ENCODE results near the gene AP3D1.
"Not testable (repeated sequence)": the region's sequence is repeated elsewhere in the genome, so short reads cannot be mapped to it uniquely, and the experiment has no call there.

The AP3D1 gene

DNA sequence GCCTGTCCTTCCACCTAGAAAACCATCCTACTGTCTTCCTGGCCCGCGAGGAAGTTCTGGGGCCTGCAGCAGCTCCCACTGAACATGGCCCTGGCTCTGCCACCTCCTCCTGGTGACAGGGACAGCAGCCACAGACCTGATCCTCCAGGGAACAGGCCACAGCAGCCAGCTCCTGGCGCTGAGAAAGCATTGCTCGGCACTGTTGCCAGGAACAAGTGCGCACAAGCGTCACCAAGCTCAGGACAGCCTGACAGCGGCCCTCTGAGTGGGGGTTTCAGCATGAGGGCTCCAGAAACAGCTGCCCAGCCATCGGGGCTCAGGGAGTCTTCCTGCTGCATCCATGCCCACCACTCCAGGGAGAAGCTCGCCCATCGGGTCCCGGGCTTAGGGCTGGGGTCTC, 21.9 kb downstream of the AP3D1 start:
- Histone ChIP-seq H3K27me3 (ENCODE audit: control insufficient read depth in 5 of 5, insufficient read depth in 4 of 5, low read length in 5 of 5) (no peaks in the 10 kb centered on the region), H3K9ac (ENCODE audit: low read length in 5 of 5) (no peak overlapping the region), H3K27ac (ENCODE audit: low read depth, low read length) (no peak overlapping the region), H3K4me1 (ENCODE audit: control insufficient read depth in 5 of 5, insufficient read depth in 5 of 5, low read length in 5 of 5) (peaks cover 8 to 35% (median 20%) of the 10 kb centered on the region in 5 donors), H3K9me3 (ENCODE audit: control insufficient read depth in 5 of 5, low read length in 5 of 5) (no peaks in the 10 kb centered on the region), H3K36me3 (ENCODE audit: control insufficient read depth in 5 of 5, insufficient read depth in 5 of 5, low read length in 5 of 5) (peaks cover 0 to 72% (median 60%) of the 10 kb centered on the region in 5 donors), H3K4me3 (ENCODE audit: low read depth in 1 of 5, low read length in 5 of 5) (no peak overlapping the region)

DNA sequence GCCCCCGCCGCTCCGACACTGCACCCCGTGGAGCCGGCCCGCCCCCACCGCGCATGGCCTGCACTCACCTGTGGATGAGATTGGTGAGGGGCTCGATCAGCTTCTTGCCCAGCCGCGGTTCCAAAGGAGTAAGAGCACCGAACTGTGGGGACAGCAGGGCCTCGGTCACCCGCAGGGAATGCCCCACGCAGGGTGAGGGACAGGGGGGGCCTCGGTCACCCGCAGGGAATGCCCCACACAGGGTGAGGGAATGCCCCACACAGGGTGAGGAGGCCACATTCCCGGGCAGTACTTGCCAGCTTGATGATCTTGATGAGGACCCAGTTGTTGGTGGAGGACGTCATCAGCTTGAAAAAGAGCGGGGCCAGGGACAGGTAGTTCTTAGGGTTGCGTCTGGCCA, 22.3 kb downstream of the AP3D1 start:
- Histone ChIP-seq H3K27me3 (ENCODE audit: control insufficient read depth in 5 of 5, insufficient read depth in 4 of 5, low read length in 5 of 5) (no peaks in the 10 kb centered on the region), H3K27ac (ENCODE audit: low read depth, low read length) (no peak overlapping the region), H3K36me3 (ENCODE audit: control insufficient read depth in 5 of 5, insufficient read depth in 5 of 5, low read length in 5 of 5) (peaks cover 0 to 77% (median 64%) of the 10 kb centered on the region in 5 donors), H3K4me1 (ENCODE audit: control insufficient read depth in 5 of 5, insufficient read depth in 5 of 5, low read length in 5 of 5) (peaks cover 8 to 35% (median 20%) of the 10 kb centered on the region in 5 donors), H3K9ac (ENCODE audit: low read length in 5 of 5) (no peak overlapping the region), H3K4me3 (ENCODE audit: low read depth in 1 of 5, low read length in 5 of 5) (no peak overlapping the region), H3K9me3 (ENCODE audit: control insufficient read depth in 5 of 5, low read length in 5 of 5) (no peaks in the 10 kb centered on the region)

DNA sequence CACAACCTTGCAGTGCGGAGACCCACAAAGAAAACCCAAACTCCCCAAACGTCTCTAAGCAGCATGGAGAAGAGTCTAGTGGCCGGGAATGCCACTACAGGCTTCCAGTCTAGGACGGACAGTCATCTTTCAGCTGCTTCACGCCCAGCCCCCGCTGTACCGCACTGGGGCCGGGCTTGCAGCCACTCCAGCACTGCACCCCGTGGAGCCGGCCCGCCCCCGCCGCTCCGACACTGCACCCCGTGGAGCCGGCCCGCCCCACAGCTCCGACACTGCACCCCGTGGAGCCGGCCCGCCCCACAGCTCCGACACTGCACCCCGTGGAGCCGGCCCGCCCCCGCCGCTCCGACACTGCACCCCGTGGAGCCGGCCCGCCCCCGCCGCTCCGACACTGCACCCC, 23.1 kb downstream of the AP3D1 start:
- peaks cover 8 to 34% (median 20%) of the 10 kb centered on the region in 5 donors for H3K4me1 ChIP-seq (ENCODE audit: control insufficient read depth in 5 of 5, insufficient read depth in 5 of 5, low read length in 5 of 5)

DNA sequence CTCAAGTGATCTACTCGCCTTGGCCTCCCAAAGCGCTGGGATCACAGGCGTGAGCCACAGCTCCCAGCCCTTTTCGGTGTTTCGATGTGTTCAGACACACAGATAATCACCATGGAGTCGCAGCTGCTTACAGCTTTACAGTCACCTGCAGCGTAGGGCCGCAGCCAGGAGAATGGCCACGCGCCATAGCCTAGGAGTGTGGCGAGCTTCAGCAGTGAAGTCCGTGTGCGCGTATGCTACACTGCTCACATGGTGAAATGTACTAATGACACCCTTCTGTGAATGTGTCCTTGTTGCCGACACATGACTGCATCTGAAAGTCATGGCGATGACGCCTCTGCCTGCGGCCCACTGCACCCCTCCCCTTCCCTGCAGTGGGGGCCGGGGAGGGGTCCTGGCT, 23.6 kb downstream of the AP3D1 start:
- no peak overlapping the region for H3K9ac ChIP-seq (ENCODE audit: low read length in 5 of 5)
- H3K4me1 ChIP-seq (ENCODE audit: control insufficient read depth in 5 of 5, insufficient read depth in 5 of 5, low read length in 5 of 5), result peaks cover 5 to 29% (median 15%) of the 10 kb centered on the region in 5 donors
- H3K9me3 ChIP-seq (ENCODE audit: control insufficient read depth in 5 of 5, low read length in 5 of 5), result no peaks in the 10 kb centered on the region
- no peak overlapping the region for H3K27ac ChIP-seq (ENCODE audit: low read depth, low read length)
- H3K4me3 ChIP-seq (ENCODE audit: low read depth in 1 of 5, low read length in 5 of 5), result no peak overlapping the region
- H3K27me3 ChIP-seq (ENCODE audit: control insufficient read depth in 5 of 5, insufficient read depth in 4 of 5, low read length in 5 of 5), result no peaks in the 10 kb centered on the region
- peaks cover 0 to 84% (median 75%) of the 10 kb centered on the region in 5 donors for H3K36me3 ChIP-seq (ENCODE audit: control insufficient read depth in 5 of 5, insufficient read depth in 5 of 5, low read length in 5 of 5)

More for the DNA sequence above, 23.1 kb downstream of the AP3D1 start:
- H3K36me3 ChIP-seq (ENCODE audit: control insufficient read depth in 5 of 5, insufficient read depth in 5 of 5, low read length in 5 of 5), result peaks cover 0 to 84% (median 72%) of the 10 kb centered on the region in 5 donors
- not testable (repeated sequence) for H3K4me3 ChIP-seq (ENCODE audit: low read depth in 1 of 5, low read length in 5 of 5); H3K27ac ChIP-seq (ENCODE audit: low read depth, low read length); H3K9ac ChIP-seq (ENCODE audit: low read length in 5 of 5); H3K27me3 ChIP-seq (ENCODE audit: control insufficient read depth in 5 of 5, insufficient read depth in 4 of 5, low read length in 5 of 5); H3K9me3 ChIP-seq (ENCODE audit: control insufficient read depth in 5 of 5, low read length in 5 of 5)

DNA sequence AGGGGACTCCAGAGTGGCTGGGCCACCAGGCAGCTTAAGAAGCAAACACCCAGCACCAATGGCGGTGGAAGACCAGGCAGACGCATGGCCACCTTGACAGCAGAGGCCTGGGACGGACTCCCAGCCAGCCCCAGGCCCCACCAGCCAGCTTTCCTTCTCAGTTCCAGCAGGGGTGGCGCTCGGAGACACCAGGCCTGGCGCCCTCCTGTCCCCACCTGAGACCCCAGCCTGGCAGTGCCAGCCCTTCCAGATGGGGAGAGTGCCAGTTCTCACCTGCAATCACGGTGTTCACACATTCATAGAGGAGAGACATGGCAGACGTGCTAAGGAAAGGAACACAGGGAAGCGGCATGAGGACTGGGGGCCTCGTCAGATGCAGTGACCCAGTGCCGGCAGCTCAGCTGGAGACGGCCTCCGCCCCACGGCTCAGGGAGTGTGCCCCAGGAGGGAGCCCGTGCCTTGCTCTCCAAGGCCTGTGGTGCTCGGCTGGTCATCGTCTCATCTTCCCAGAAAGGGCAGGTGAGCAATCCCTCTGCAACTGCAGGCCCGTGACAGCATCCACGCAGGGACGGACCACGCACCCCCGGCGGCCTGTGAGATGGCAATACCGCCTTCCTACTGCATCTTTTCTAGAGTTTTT, 24.4 kb downstream of the AP3D1 start:
- peaks cover 0 to 84% (median 75%) of the 10 kb centered on the region in 5 donors for H3K36me3 ChIP-seq (ENCODE audit: control insufficient read depth in 5 of 5, insufficient read depth in 5 of 5, low read length in 5 of 5)
- H3K27me3 ChIP-seq (ENCODE audit: control insufficient read depth in 5 of 5, insufficient read depth in 4 of 5, low read length in 5 of 5), result no peaks in the 10 kb centered on the region
- H3K4me1 ChIP-seq (ENCODE audit: control insufficient read depth in 5 of 5, insufficient read depth in 5 of 5, low read length in 5 of 5), result peaks cover 0 to 22% (median 7%) of the 10 kb centered on the region in 5 donors
- no peak overlapping the region for H3K27ac ChIP-seq (ENCODE audit: low read depth, low read length)
- H3K4me3 ChIP-seq (ENCODE audit: low read depth in 1 of 5, low read length in 5 of 5), result no peak overlapping the region
- H3K9ac ChIP-seq (ENCODE audit: low read length in 5 of 5), result no peak overlapping the region
- no peaks in the 10 kb centered on the region for H3K9me3 ChIP-seq (ENCODE audit: control insufficient read depth in 5 of 5, low read length in 5 of 5)

DNA sequence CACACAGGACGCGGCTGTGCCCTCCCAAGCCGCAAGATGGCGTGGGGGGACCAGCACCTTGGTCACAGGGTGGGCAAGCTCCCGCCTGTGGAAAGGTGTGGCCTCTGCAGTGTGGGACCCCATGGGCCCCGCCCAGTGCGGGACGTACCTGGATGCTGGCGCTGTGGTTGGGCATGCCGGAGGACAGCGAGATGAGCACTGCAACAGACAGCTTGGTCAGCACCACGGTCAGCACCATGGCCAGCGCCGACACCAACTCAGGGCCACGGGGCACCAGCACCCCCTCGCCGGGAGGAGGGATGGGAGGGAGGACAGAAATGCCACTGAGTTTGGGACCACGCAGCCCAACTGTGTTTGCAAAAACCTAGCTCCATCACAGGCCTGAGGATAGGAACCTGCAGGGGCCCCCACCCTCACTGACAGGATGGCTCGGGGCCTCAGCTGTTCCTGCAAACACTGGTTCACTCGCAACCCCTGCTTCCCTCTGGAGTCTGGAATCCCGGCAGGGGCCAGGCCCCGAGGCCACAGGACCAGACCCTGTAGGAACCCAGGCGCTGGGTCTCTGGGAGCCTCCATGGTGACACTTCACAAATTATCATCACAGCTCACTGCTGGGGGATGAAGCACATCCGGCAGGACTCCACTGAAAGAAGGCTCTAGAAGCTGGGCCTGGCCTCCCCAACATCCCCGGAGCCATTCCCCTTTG, 27.5 kb downstream of the AP3D1 start:
- no peak overlapping the region for H3K27ac ChIP-seq (ENCODE audit: low read depth, low read length)
- H3K27me3 ChIP-seq (ENCODE audit: control insufficient read depth in 5 of 5, insufficient read depth in 4 of 5, low read length in 5 of 5), result no peaks in the 10 kb centered on the region
- H3K9me3 ChIP-seq (ENCODE audit: control insufficient read depth in 5 of 5, low read length in 5 of 5), result no peaks in the 10 kb centered on the region
- no peak overlapping the region for H3K9ac ChIP-seq (ENCODE audit: low read length in 5 of 5)
- no peaks in the 10 kb centered on the region for H3K4me1 ChIP-seq (ENCODE audit: control insufficient read depth in 5 of 5, insufficient read depth in 5 of 5, low read length in 5 of 5)
- H3K4me3 ChIP-seq (ENCODE audit: low read depth in 1 of 5, low read length in 5 of 5), result no peak overlapping the region
- peaks cover 0 to 86% (median 77%) of the 10 kb centered on the region in 5 donors for H3K36me3 ChIP-seq (ENCODE audit: control insufficient read depth in 5 of 5, insufficient read depth in 5 of 5, low read length in 5 of 5)

DNA sequence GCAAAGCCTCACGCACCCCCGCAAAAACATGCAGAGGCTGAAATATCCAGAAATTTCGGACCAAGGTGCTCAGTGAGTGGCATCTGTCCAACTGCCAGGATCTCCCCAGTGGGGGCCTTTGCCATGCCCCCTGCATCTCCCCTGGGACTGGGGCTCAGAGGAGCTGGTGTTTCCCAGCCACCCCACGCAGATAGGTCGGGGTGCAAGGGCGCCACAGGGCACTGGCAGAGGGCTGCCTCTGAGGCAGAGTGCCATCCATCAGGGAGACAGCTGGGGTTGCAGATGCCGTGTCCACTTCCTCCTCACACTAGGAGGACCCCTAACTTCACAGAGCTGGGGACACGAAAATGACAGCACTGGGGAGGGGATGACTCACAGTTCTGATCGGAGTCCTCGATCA, 28.4 kb downstream of the AP3D1 start:
- no peaks in the 10 kb centered on the region for H3K27me3 ChIP-seq (ENCODE audit: control insufficient read depth in 5 of 5, insufficient read depth in 4 of 5, low read length in 5 of 5)
- H3K4me3 ChIP-seq (ENCODE audit: low read depth in 1 of 5, low read length in 5 of 5), result no peak overlapping the region
- H3K9ac ChIP-seq (ENCODE audit: low read length in 5 of 5), result no peak overlapping the region
- no peaks in the 10 kb centered on the region for H3K9me3 ChIP-seq (ENCODE audit: control insufficient read depth in 5 of 5, low read length in 5 of 5)
- peaks cover 0 to under 1% (median 0%) of the 10 kb centered on the region in 5 donors for H3K4me1 ChIP-seq (ENCODE audit: control insufficient read depth in 5 of 5, insufficient read depth in 5 of 5, low read length in 5 of 5)
- H3K27ac ChIP-seq (ENCODE audit: low read depth, low read length), result no peak overlapping the region
- H3K36me3 ChIP-seq (ENCODE audit: control insufficient read depth in 5 of 5, insufficient read depth in 5 of 5, low read length in 5 of 5), result peaks cover 0 to 93% (median 83%) of the 10 kb centered on the region in 5 donors

DNA sequence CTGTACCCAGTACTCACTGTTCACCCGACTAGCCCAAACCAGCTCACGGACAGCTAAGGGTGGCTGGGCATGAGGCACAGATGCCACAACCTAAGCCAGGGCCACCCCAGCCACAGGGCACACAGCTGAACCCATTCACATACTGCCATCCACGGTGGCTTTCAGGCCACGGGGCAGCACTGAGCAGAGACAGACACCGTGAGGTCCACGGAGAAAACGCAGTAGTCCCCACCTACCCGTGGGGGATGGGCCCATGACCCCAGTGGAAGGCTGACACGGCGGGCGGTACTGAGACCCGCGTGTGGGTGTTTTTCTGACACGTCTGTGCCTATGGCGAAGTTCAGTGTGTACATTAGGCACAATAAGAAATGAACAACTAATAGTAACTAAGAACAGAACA, 29.1 kb downstream of the AP3D1 start:
- Histone ChIP-seq H3K27ac (ENCODE audit: low read depth, low read length) (no peak overlapping the region), H3K4me3 (ENCODE audit: low read depth in 1 of 5, low read length in 5 of 5) (no peak overlapping the region), H3K9me3 (ENCODE audit: control insufficient read depth in 5 of 5, low read length in 5 of 5) (no peaks in the 10 kb centered on the region), H3K4me1 (ENCODE audit: control insufficient read depth in 5 of 5, insufficient read depth in 5 of 5, low read length in 5 of 5) (peaks cover 0 to 8% (median 6%) of the 10 kb centered on the region in 5 donors), H3K36me3 (ENCODE audit: control insufficient read depth in 5 of 5, insufficient read depth in 5 of 5, low read length in 5 of 5) (peaks cover 0 to 93% (median 84%) of the 10 kb centered on the region in 5 donors), H3K27me3 (ENCODE audit: control insufficient read depth in 5 of 5, insufficient read depth in 4 of 5, low read length in 5 of 5) (no peaks in the 10 kb centered on the region), H3K9ac (ENCODE audit: low read length in 5 of 5) (no peak overlapping the region)

DNA sequence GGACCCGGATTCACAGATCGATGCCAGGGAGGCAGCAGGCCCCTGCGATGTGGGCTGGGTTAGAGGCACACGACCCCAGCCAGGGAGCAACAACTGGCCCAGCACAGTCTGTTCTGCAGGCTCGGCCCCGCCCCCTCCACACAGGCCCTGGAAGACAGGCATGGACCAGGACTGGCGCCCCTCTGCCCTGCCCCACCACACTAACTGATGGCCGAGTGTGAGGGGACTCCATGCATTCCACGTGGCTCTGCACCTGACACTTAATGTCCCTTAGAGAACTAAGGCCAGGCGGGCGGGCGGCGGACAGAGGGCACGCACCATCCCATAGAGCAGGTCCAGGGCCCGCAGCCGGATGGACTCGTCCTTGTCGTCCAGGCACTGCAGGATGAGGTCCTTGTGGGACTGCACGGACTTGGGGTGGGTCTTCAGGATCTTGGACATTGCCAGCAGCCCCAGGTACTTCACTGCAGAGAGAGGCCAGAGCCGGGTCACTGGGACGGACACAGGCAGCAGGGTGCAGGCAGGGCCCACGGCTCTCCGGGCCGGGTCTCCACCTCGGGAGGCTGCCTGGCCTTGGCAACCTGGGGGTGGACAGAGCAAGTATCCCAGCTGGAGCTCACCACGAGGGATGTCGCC, 29.8 kb downstream of the AP3D1 start:
- no peak overlapping the region for H3K9ac ChIP-seq (ENCODE audit: low read length in 5 of 5)
- peaks cover 0 to 11% (median 9%) of the 10 kb centered on the region in 5 donors for H3K4me1 ChIP-seq (ENCODE audit: control insufficient read depth in 5 of 5, insufficient read depth in 5 of 5, low read length in 5 of 5)
- H3K4me3 ChIP-seq (ENCODE audit: low read depth in 1 of 5, low read length in 5 of 5), result no peak overlapping the region
- no peaks in the 10 kb centered on the region for H3K9me3 ChIP-seq (ENCODE audit: control insufficient read depth in 5 of 5, low read length in 5 of 5)
- no peak overlapping the region for H3K27ac ChIP-seq (ENCODE audit: low read depth, low read length)
- peaks cover 0 to 93% (median 84%) of the 10 kb centered on the region in 5 donors for H3K36me3 ChIP-seq (ENCODE audit: control insufficient read depth in 5 of 5, insufficient read depth in 5 of 5, low read length in 5 of 5)
- no peaks in the 10 kb centered on the region for H3K27me3 ChIP-seq (ENCODE audit: control insufficient read depth in 5 of 5, insufficient read depth in 4 of 5, low read length in 5 of 5)

DNA sequence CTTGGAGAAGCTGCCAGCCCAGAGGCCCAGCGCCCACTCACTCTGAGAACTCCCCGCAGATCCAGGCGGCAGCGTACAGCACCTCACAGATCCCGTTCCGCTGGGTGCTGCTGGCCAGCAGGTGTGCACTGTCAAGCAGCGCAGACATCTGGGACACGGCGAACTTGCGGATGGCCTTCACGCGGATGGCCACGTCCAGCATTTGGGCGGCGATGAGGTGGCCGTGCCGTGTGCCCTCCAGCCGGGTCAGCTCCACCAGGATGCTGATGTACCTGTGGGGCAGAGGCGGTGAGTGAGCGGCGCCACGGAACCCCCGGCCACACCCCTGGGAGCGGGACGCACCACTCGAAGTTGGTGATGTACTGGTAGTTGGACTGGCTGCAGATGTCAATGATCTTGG, 30.5 kb downstream of the AP3D1 start:
- Histone ChIP-seq H3K36me3 (ENCODE audit: control insufficient read depth in 5 of 5, insufficient read depth in 5 of 5, low read length in 5 of 5) (peaks cover 0 to 94% (median 86%) of the 10 kb centered on the region in 5 donors), H3K4me1 (ENCODE audit: control insufficient read depth in 5 of 5, insufficient read depth in 5 of 5, low read length in 5 of 5) (peaks cover 0 to 11% (median 9%) of the 10 kb centered on the region in 5 donors), H3K4me3 (ENCODE audit: low read depth in 1 of 5, low read length in 5 of 5) (no peak overlapping the region), H3K9me3 (ENCODE audit: control insufficient read depth in 5 of 5, low read length in 5 of 5) (no peaks in the 10 kb centered on the region), H3K27ac (ENCODE audit: low read depth, low read length) (no peak overlapping the region), H3K27me3 (ENCODE audit: control insufficient read depth in 5 of 5, insufficient read depth in 4 of 5, low read length in 5 of 5) (no peaks in the 10 kb centered on the region), H3K9ac (ENCODE audit: low read length in 5 of 5) (no peak overlapping the region)
